Endodermal cell (in vitro differentiated cells): Measurements from ENCODE around the gene LRBA. TPM values are rescaled to one million over a fixed set of nuclear protein-coding genes. Genes with fewer than 3 reads are reported as not detected.

Experiments
- DNase-seq: peaks from one replicate; pipeline ENCODE4 v3.0.0-alpha.2; 2017
- H3K27ac ChIP-seq: 2 replicates; pipeline ENCODE4 v1.5.1; 2013; ENCODE audit warnings: mild to moderate bottlenecking, low read depth, low read length, moderate library complexity
- H3K27me3 ChIP-seq: 2 replicates; pipeline ENCODE4 v1.6.1; 2013; ENCODE audit warnings: mild to moderate bottlenecking, low read length, moderate library complexity; ENCODE audit not compliant: insufficient read depth, control insufficient read depth, poor library complexity, severe bottlenecking
- H3K36me3 ChIP-seq: 2 replicates; pipeline ENCODE4 v1.7.0; 2013; ENCODE audit warnings: mild to moderate bottlenecking, low read length, moderate library complexity; ENCODE audit not compliant: control insufficient read depth, insufficient read depth
- H3K4me1 ChIP-seq: one replicate; pipeline ENCODE4 v1.7.0; 2013; ENCODE audit warnings: low read length; ENCODE audit not compliant: control insufficient read depth, insufficient read depth
- H3K4me3 ChIP-seq: 2 replicates; pipeline ENCODE4 v1.5.1; 2013; ENCODE audit warnings: mild to moderate bottlenecking, low read length, moderate library complexity
- H3K9ac ChIP-seq: 2 replicates; pipeline ENCODE4 v1.6.1; 2013; ENCODE audit warnings: mild to moderate bottlenecking, low read length, moderate library complexity; ENCODE audit not compliant: poor library complexity, severe bottlenecking; ENCODE audit errors: extremely low read depth
- H3K9me3 ChIP-seq: 2 replicates; pipeline ENCODE4 v1.6.1; 2013; ENCODE audit warnings: mild to moderate bottlenecking, low read length, moderate library complexity; ENCODE audit not compliant: control insufficient read depth
- H3K27ac Mint-ChIP-seq: 2 replicates; pipeline ENCODE4 v1.8.0; 2020; ENCODE audit warnings: mixed read lengths
- H3K27me3 Mint-ChIP-seq: 2 replicates; pipeline ENCODE4 v1.8.0; 2021; ENCODE audit warnings: mild to moderate bottlenecking, mixed read lengths; ENCODE audit not compliant: insufficient read depth
- H3K36me3 Mint-ChIP-seq: 2 replicates; pipeline ENCODE4 v1.8.0; 2020; ENCODE audit warnings: low read depth, mixed read lengths
- H3K4me1 Mint-ChIP-seq: 2 replicates; pipeline ENCODE4 v1.8.0; 2020; ENCODE audit warnings: mixed read lengths
- H3K4me3 Mint-ChIP-seq: 2 replicates; pipeline ENCODE4 v1.8.0; 2020; ENCODE audit warnings: mild to moderate bottlenecking, moderate library complexity, mixed read lengths
- H3K9me3 Mint-ChIP-seq: 2 replicates; pipeline ENCODE4 v1.8.0; 2020; ENCODE audit warnings: mild to moderate bottlenecking, mixed read lengths
- WGBS, 2 experiments: methylation state at CpG; one replicate each; pipeline versions ENCODE4 v1.1.5 to v1.1.7; 2013; ENCODE audit warnings: missing lambda C conversion rate in 2 of 2, mixed read lengths in 1 of 2; ENCODE audit not compliant: insufficient coverage in 1 of 2, insufficient read length in 1 of 2; 5-methylcytosine and 5-hydroxymethylcytosine counted together
- total RNA-seq, 2 donors: library from RNA; stranded (reverse); fragmentation: NEBNext Ultra II Directional in 1 of 2; extraction: Animal tissue kit (Norgen Biotek cat#: 25700) in 1 of 2; gene quantifications; 2 replicates in 1 of 2; 3 replicates in 1 of 2; pipeline ENCODE4 v1.2.1, GENCODE V29; 2021
- TF ChIP-seq, protein P1 (sequence below): fragments of 200-600 bp; sonication (generic); conservative IDR thresholded peaks from 2 replicates; pipeline ENCODE4 v1.5.0; 2021; ENCODE audit warnings: antibody characterized with exemption, mild to moderate bottlenecking

The LRBA gene
- total RNA-seq, 2 donors from 2014 or later, result 77.3 to 95.9 TPM

DNA sequence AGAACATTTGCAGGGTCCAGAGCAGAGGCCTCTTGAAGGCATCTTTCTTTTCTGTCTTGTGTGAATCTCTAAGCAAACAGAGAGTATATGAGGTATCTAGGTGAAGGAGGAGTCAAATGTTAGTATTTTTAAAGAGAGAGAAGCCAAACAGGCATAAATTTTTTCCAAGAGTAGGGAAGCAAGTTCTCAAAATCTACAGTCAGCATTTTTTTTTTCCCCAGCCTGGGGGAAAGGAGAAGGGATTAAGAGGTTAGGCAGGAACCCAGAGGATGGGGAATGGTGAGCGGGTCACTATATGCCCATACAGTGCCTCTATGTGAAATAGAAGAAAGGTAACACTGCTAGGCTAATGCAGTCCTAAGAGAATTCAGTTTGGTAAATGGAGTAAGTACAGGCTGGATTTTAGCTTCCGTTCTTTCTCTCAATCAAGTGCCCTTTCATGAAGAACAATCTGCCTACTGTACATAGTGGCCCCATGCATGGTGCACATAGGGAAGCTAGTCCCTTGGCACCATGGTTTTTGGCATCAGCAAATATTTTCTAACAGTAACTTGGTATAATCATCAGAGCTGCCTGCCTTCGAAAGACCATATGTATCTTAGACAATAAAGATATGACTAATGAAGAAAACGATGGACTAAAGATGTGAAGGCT is 596.2 kb downstream of the LRBA start:
- H3K27me3 ChIP-seq, result no peaks in the 10 kb centered on the region
- DNase-seq, result no peak
- TF ChIP-seq, protein P1, sequence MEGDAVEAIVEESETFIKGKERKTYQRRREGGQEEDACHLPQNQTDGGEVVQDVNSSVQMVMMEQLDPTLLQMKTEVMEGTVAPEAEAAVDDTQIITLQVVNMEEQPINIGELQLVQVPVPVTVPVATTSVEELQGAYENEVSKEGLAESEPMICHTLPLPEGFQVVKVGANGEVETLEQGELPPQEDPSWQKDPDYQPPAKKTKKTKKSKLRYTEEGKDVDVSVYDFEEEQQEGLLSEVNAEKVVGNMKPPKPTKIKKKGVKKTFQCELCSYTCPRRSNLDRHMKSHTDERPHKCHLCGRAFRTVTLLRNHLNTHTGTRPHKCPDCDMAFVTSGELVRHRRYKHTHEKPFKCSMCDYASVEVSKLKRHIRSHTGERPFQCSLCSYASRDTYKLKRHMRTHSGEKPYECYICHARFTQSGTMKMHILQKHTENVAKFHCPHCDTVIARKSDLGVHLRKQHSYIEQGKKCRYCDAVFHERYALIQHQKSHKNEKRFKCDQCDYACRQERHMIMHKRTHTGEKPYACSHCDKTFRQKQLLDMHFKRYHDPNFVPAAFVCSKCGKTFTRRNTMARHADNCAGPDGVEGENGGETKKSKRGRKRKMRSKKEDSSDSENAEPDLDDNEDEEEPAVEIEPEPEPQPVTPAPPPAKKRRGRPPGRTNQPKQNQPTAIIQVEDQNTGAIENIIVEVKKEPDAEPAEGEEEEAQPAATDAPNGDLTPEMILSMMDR, result no peak
- H3K4me3 Mint-ChIP-seq, result no peak overlapping the region
- no peak overlapping the region for H3K27ac ChIP-seq
- no peak overlapping the region for H3K4me3 ChIP-seq
- peaks cover 10% of the 10 kb centered on the region for H3K36me3 Mint-ChIP-seq
- H3K27me3 Mint-ChIP-seq, result no peaks in the 10 kb centered on the region
- H3K9me3 Mint-ChIP-seq, result no peaks in the 10 kb centered on the region
- H3K9me3 ChIP-seq, result no peaks in the 10 kb centered on the region
- H3K4me1 ChIP-seq, result no peaks in the 10 kb centered on the region
- no peak overlapping the region for H3K9ac ChIP-seq
- H3K36me3 ChIP-seq, result peaks cover 10% of the 10 kb centered on the region
- no peak overlapping the region for H3K27ac Mint-ChIP-seq
- H3K4me1 Mint-ChIP-seq, result no peaks in the 10 kb centered on the region
- 92 to 96% methylated on average over 2 to 4 of the region's 4 CpGs for WGBS, 2 experiments

DNA sequence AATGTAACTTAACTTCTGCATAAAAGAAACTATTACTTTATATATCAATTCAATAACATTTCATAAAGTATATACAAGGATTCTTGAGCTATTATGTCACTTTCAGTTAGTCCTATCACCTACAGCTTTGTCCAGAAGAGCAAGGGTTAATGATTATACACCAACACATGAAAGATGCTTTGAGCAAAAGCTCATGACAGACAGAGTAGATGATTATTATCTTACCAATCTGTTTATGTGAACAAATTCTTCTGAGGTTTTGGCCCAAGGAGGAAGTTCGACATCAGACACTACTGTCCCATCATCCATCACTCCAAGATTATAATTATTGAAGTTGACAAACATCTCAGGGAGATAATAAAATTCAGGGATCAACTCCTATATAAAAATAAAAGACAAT is 599.9 kb downstream of the LRBA start:
- H3K36me3 ChIP-seq, result peaks cover 10% of the 10 kb centered on the region
- TF ChIP-seq, protein P1, result no peak
- no peak overlapping the region for H3K4me3 ChIP-seq
- DNase-seq, result no peak
- Mint-ChIP-seq H3K36me3 (peaks cover 2% of the 10 kb centered on the region), H3K4me1 (no peaks in the 10 kb centered on the region), H3K4me3 (no peak overlapping the region), H3K9me3 (no peaks in the 10 kb centered on the region), H3K27me3 (no peaks in the 10 kb centered on the region), H3K27ac (no peak overlapping the region)
- H3K9me3 ChIP-seq, result no peaks in the 10 kb centered on the region
- no peak overlapping the region for H3K9ac ChIP-seq
- no peaks in the 10 kb centered on the region for H3K4me1 ChIP-seq
- no peaks in the 10 kb centered on the region for H3K27me3 ChIP-seq
- no CpG with 5 or more reads among the region's 1 CpG for WGBS, 2 experiments
- H3K27ac ChIP-seq, result no peak overlapping the region

DNA sequence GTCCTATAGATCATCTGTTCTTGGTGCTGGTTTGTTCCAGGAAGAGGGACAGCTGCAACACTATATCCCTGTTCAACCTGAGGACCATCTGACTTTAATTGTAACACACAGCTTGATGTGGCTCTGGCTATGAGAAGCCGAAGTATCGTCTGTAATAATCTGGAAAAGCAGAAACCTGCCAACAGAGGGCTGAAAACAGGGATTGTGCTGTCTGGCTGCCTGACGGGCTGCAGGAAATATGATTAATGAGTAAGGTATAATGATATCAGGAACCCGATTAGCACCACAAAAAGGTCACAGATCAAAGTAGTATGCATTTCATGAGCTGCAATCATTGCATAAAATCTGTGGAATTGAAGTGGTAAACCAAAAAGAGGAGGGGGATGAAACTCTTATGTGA is 603.6 kb downstream of the LRBA start:
- Mint-ChIP-seq H3K27me3 (no peaks in the 10 kb centered on the region), H3K9me3 (no peaks in the 10 kb centered on the region), H3K4me1 (no peaks in the 10 kb centered on the region), H3K27ac (no peak overlapping the region), H3K4me3 (no peak overlapping the region), H3K36me3 (peaks cover 2% of the 10 kb centered on the region)
- H3K9me3 ChIP-seq, result no peaks in the 10 kb centered on the region
- no peak overlapping the region for H3K9ac ChIP-seq
- TF ChIP-seq, protein P1, result no peak
- H3K27me3 ChIP-seq, result no peaks in the 10 kb centered on the region
- no peak overlapping the region for H3K4me3 ChIP-seq
- H3K36me3 ChIP-seq, result peaks cover 10% of the 10 kb centered on the region
- H3K27ac ChIP-seq, result peak overlapping the region; percentile 58
- DNase-seq, result no peak
- 82 to 91% methylated on average over 3 to 4 of the region's 4 CpGs for WGBS, 2 experiments
- H3K4me1 ChIP-seq, result no peaks in the 10 kb centered on the region
